GM21390 (cell line): ENCODE results near the gene IL9.
"Not testable (repeated sequence)": the region's sequence is repeated elsewhere in the genome, so short reads cannot be mapped to it uniquely, and the experiment has no call there.

Source experiments
- ATAC-seq: cut with Tn5 transposase; IDR thresholded peaks from one replicate; pipeline ENCODE4 v1.9.1; 2021; ENCODE audit not compliant: unreplicated experiment

The IL9 gene

GRCh38 chr5:135869935-135870334 lies 25.7 kb downstream of the IL9 start:
- no peak for ATAC-seq

DNA sequence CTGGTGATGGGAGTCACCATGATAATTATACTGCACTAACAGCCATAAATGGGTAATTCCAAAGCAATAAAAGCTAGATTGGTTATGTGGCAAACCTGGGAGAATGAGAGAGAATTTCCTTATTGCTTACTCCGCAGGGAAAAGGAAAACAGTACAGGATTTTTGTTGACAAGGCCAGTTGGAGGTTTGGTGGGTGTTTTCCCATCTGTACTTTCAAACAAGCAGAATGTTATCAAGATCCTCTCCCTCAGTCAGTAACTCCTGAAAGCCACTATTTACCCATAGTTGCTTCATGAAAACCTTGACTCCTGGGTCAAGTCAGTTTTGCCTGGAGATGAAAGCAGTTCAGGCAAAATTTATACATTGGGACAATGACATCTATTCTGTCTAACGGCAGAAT lies 26.4 kb downstream of the IL9 start:
- ATAC-seq = no peak

GRCh38 chr5:135868681-135869080 lies 27.0 kb downstream of the IL9 start:
- no peak for ATAC-seq

- no peak for ATAC-seq
These were observed 28.0 kb downstream of the IL9 start for GRCh38 chr5:135867599-135867998.

DNA sequence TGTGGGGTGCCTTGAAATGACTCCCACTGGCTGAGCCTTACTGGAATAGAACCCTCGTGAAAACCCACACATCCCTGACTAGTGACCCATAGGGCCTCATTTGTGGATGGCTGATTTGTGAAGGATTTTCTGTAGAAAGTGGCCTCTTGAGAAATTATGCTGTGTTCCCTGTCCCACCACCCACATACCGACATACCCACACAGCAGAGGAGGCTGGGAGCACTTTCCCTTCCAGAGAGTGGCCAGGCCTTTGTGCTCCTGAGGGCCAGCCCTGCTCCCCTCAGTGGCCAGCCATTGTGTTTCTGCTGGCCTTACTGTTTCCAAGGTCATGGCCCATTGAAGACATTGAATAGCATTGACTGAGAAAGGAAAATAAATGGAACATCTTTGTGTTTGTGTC lies 29.6 kb downstream of the IL9 start:
- ATAC-seq = no peak

DNA sequence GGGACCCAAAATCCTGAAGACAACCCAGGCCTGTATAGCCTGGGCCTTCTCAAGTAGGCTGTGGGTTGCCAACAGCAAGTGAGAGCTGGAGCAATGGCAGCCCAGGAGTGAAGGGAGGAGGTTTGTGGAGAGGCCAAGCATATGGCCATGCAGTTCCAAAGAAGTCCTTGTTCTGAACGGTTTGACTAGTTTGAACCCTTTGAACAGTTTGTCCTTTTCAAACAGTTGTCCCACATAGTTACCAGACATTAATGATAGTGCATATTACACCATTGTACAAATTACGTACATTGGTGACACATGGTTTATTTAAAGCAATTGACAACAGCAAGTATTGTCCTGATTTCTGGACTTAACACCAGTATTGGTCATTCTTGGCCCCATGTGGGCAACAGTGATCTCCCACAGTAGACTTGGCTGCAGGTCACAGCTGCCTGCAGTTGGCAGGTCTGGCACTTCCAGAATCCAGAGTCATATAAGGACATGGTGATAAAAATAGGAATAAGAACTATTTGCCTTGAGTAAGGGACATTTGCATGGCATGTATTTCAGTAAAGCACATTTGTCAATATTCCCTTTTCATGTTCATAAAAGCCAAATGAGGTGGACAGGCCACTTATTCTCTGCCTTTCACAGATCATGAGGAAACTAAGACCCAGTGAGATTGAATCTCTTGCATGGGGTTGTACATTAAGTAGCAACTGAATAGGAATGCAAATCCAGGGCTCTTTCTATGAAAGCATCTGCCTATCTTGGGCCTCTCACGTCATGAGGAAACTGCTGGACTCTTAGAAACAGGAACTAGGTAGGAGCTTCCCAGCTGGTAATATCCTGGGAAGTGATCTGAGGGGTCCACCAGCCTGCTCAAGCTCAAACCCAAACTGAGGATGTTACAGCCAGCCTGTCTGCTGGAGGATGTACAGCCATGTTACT lies 30.9 kb downstream of the IL9 start:
- no peak for ATAC-seq

GRCh38 chr5:135862744-135863143 lies 32.9 kb downstream of the IL9 start:
- ATAC-seq = no peak

- no peak for ATAC-seq
These were observed 33.6 kb downstream of the IL9 start for GRCh38 chr5:135862086-135862485.

GRCh38 chr5:135861641-135862040 lies 34.0 kb downstream of the IL9 start:
- ATAC-seq = no peak

- no peak for ATAC-seq
These were observed 36.0 kb downstream of the IL9 start for GRCh38 chr5:135859641-135860040.

GRCh38 chr5:135859186-135859585 lies 36.5 kb downstream of the IL9 start:
- not testable (repeated sequence) for ATAC-seq

GRCh38 chr5:135857630-135858311 lies 37.9 kb downstream of the IL9 start:
- no peak for ATAC-seq

GRCh38 chr5:135851915-135852845 lies 43.5 kb downstream of the IL9 start:
- no peak for ATAC-seq

GRCh38 chr5:135851186-135851914 lies 44.3 kb downstream of the IL9 start:
- no peak for ATAC-seq

GRCh38 chr5:135850671-135851070 lies 45.0 kb downstream of the IL9 start:
- ATAC-seq = no peak

- no peak for ATAC-seq
These were observed 45.4 kb downstream of the IL9 start for GRCh38 chr5:135850231-135850630.

- ATAC-seq = no peak
These were observed 47.7 kb downstream of the IL9 start for GRCh38 chr5:135847976-135848375.

DNA sequence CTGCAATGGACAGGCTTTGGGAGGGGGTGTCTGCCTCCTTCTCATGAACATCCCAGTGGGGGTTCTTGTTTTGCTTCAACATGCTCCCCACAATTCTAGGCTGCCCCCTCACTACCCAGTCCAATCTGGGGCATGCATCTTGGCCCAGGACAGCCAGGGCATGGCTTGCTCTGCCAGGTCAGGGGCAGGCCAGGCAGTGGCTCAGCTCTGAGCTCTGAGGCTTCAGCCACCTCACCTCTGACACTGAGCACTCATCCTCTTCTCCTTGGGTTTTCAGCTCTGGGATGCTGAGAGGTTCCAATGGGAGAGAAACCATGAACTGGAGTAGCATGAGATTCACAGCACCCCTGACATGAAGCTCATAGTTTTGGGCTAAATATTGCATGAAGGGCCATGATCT lies 49.3 kb downstream of the IL9 start:
- no peak for ATAC-seq

DNA sequence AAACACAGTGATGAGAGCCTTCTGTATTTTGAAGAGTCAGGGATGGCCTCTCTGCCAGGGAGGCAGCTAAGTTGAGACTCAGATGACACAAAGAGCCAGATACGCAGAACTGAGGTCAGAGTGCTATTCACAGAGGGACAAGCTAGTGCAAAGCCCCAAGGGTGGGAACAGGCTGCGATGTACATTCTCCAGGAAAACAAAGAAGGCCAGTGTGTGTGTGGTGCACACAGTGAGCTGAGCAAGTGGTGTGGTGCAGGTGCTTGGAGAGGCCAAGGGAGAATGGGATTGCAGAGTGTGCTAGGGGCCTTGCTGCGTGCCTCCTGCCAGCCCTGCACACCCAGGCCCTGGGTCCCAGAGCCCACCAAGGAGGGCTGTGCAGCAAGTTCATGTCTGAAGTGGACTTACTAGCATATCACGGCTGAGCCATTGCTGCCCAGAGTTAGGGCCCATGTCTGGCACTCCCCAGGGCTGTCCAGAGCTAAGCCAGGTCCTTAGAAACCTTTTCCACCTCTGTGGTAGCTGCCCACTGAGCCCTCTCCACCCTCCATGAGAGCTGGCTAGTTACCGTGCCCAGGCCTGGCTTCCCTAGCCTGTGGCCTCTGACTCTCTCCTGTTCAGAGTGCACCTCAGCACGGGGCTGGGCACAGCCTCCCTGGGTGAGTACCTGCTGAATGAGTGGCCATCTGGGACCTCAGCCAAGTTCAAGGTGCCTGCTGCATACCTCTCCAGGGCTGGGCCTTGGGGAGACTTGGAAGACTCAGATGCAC lies 51.9 kb downstream of the IL9 start:
- no peak for ATAC-seq

- ATAC-seq = no peak
These were observed 52.9 kb downstream of the IL9 start for GRCh38 chr5:135842737-135843136.
